Thyroid gland (tissue), 4 donors: Measurements from ENCODE around the gene MRC1.

Experiments used
- POLR2A ChIP-seq, 2 donors: fragments of 450-650 bp; IDR thresholded peaks; one replicate each; pipeline ENCODE4 v1.6.1; 2017; ENCODE audit warnings: antibody characterized with exemption in 2 of 2, mild to moderate bottlenecking in 2 of 2, moderate library complexity in 1 of 2
- TF ChIP-seq, protein P1 (sequence below), 6 experiments: fragments of 200-600 bp in 3 of 6; fragments of 450-650 bp in 3 of 6; sonication (generic) in 3 of 6; IDR thresholded peaks; one replicate each; pipeline ENCODE4 v1.5.1; 2016 to 2019; ENCODE audit warnings: antibody characterized with exemption in 6 of 6, mild to moderate bottlenecking in 2 of 6, inconsistent platforms in 1 of 6, moderate library complexity in 1 of 6

DNA sequence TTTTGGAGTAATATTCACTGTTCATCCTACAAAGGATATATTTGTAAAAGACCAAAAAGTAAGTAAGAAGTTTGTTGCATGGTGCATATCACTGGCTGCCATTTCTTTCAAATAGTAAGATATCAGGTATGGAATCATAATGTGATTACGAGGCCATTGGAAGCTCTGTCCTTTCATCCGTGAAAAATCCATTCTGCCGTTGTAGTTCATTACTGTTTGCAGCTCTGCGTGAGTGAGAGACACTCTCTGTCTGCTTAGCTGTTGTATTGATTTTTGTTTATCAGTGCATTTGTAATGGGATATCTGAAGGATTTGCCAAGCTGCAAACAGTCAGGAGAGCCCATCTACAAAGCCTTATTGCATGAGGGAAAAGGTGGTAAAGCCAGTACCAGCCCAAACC lies 98.5 kb downstream of the MRC1 start:
- TF ChIP-seq POLR2A (IDR thresholded peaks at IDR 0.05), result no peak
- TF ChIP-seq, protein P1, sequence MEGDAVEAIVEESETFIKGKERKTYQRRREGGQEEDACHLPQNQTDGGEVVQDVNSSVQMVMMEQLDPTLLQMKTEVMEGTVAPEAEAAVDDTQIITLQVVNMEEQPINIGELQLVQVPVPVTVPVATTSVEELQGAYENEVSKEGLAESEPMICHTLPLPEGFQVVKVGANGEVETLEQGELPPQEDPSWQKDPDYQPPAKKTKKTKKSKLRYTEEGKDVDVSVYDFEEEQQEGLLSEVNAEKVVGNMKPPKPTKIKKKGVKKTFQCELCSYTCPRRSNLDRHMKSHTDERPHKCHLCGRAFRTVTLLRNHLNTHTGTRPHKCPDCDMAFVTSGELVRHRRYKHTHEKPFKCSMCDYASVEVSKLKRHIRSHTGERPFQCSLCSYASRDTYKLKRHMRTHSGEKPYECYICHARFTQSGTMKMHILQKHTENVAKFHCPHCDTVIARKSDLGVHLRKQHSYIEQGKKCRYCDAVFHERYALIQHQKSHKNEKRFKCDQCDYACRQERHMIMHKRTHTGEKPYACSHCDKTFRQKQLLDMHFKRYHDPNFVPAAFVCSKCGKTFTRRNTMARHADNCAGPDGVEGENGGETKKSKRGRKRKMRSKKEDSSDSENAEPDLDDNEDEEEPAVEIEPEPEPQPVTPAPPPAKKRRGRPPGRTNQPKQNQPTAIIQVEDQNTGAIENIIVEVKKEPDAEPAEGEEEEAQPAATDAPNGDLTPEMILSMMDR (IDR thresholded peaks at IDR 0.05), result no peak
